Activated CD4-positive, CD25-positive, alpha-beta regulatory T cell treated with anti-CD3 and anti-CD28 coated beads, Interleukin-2, amount 50 U/mL, for 16 hours (primary cell): ENCODE results near the gene CCKAR.
"Not testable (repeated sequence)": the region's sequence is repeated elsewhere in the genome, so short reads cannot be mapped to it uniquely, and the experiment has no call there.

Source experiments
- DNase-seq: peaks from one replicate; pipeline ENCODE4 v3.0.0-alpha.2; 2020; ENCODE audit warnings: low read depth, low spot score

Gene CCKAR

GRCh38 chr4:26490111-26490959 lies at the start of gene CCKAR:
Gene CCKAR (minus strand): TSS chr4:26490484. CDS start chr4:26490267, 217 bp downstream.
- DNase-seq: no peak

GRCh38 chr4:26533685-26534084 lies 43.4 kb upstream of the CCKAR start:
- no peak for DNase-seq

- DNase-seq: no peak
Measured at GRCh38 chr4:26531491-26532116, 41.3 kb upstream of the CCKAR start.

DNA sequence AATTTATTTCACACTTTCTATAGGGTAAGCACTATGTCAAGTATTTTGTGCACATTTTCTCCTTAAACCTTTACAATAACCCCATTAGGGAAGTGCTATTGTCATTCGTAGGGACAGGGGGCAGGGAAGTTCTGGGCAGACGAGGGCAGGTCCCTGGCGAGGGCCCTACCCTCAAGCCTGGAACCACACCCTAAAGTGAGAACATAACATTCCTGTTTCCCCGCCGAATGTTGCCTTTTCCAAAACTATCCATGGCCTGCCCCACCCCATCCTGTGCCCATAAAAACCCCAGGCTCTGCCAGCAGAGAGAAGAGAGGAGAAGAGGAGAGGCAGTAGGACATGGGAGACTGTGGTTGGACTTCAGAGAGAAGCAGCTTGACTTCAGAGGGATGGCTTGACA lies 39.8 kb upstream of the CCKAR start:
- no peak for DNase-seq

DNA sequence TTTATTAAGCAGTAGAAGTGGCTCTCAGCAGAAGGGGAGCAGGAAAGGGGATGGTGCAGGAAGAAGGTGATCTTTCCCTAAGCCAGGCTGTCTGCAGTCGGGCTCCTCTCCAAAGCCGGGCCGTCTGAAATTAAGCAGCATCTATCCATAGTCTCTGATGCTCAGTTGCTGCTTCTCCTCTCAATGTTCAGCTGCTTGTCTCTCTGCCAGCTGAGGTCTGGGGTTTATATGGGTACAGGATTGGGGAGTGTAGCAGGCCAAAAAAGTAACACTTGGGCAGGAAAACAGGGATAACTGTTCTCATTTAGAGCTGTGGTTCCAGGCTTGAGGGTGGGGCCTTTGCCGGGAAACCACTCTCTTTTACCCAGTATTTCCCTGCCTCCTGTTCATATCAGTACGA lies 39.2 kb upstream of the CCKAR start:
- DNase-seq: no peak

GRCh38 chr4:26525771-26526150 lies 35.5 kb upstream of the CCKAR start:
- DNase-seq: no peak

DNA sequence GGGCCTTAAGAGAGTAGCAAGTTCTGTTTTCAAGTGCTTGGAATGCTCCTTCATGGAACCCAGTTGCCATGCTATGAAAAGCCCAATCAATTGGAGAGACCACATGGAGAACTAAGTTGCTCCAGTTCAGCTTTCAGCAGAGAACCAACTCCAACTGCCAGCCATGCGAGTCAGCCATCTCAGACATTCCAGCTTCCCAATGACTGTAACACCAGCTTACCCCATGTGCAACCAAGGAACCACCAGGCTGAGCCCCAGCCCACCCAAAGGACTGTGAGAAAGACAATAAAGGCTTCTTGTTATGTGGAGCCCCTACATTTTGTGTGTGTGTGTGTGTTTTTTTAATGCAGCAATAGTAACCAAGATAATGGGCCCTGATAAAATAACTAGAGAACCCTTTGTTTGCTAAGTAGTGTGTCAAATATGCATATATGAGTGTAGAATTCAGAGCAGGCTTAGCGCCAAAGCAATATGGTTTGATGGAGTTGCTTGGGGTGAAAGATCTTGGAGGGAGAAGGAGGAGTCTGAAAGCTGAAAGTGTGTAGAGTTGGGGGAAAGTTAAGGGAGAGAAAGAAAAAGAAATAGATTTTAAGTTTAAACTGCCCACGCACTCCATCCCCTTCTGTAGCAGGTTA lies 35.0 kb upstream of the CCKAR start:
- no peak for DNase-seq

DNA sequence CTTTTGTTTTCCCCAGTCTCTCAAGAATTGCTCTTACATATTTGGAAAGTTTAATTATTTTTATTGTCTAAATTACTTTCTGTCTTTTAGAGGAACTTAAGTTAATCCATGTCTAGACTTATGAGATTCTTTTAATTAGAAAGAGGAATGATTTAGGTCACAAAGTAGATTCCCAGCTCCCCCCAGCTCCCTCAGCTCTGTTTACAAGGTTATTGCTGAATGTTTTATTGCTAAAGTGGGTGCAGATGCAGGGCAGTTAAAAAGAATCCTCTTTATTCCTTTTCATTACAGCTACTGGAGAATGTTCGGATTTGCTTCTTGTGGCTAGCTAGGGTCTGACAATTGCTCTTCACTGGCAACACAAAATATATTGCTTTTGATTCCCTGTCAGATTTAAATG lies 33.7 kb upstream of the CCKAR start:
- DNase-seq: no peak

- DNase-seq: no peak
Measured at GRCh38 chr4:26522478-26522877, 32.2 kb upstream of the CCKAR start.

GRCh38 chr4:26520728-26521450 lies 30.6 kb upstream of the CCKAR start:
- no peak for DNase-seq

GRCh38 chr4:26515936-26516335 lies 25.7 kb upstream of the CCKAR start:
- no peak for DNase-seq

- no peak for DNase-seq
Measured at GRCh38 chr4:26510334-26510964, 20.2 kb upstream of the CCKAR start.

DNA sequence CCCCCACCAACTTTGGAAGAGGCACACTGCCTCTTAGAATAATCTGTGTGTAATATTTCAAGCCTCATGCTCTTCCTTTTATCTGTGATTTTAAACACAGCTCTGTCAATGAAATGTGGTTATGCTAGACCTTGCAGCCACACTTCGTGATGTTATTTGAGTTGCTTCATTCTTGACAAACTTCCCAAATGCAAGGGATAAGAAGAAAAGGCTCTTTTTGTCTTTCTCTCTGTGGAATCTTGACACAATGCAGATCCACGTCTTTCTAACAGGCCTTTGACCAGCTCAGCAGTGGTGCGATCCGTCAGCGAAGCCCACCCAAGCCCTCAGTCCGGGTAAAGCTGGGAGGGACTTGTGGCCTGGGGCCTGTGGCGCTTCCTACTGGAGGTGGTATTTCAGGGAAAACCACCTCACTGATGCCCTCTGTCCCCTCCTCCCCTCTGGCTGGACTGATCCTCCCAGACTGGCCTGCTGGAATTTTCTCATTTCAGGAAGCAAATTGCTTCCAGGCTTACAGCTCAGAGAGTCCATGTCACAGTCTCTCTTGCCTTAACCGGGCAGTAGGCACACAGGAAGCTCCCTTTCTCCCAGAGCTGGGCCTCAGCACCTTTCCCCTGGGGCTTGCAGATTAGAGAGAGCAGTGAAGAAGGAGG lies 19.5 kb upstream of the CCKAR start:
- DNase-seq: no peak

DNA sequence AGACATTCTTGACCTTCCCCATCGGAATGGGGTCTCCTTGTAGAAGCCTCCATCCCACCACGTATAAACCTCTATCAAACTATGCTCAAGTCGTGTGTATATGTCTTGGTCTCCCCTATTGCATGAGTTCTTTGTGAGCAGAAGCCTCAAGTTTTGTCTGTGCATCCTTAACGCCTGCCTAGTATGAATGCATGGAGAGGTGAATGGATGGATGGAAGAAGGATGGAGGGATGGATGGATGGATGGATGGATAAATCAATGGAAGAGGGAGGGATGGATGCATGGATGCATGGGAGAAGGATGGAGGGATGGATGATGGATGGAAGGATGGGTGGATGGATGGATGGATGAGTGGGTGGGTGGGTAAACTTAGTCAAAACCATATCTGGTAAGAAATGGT lies 17.0 kb upstream of the CCKAR start:
- no peak for DNase-seq

DNA sequence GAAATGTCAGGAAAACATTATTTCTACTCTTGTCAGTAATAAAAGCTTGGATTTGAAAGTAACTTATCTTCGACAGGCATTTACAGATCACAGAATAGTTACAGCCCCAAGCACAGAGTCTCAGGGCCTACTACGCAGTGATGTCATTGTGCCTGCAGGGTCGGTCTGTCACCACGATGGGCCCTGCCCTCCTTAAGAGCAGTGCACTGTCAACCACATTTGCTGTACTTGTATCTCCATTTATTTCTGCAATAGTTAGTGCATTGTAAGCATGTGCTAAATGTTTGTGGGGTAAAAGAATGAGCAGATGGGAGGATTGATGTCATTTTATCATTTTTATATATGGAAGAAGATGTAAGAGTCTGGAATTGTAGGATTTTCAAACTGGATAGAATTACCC lies 13.6 kb upstream of the CCKAR start:
- no peak for DNase-seq

GRCh38 chr4:26503427-26503826 lies 13.1 kb upstream of the CCKAR start:
- DNase-seq: no peak

DNA sequence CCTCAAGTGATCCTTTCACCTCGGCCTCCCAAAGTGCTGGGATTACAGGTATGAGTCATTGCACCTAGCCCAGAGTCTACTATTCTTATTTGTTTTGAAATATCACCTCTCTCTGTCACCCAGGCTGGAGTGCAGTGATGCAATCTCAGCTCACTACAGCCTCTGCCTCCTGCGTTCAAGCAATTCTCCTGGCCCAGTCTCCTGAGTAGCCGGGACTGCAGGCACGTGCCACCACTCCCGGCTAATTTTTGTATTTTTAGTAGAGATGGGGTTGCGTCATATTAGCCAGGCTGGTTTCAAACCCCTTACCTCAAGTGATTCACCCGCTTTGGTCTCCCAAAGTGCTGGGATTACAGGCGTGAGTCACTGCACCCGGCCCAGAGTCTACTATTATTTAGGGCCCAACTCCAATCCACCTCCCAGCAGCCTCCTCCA lies 10.3 kb upstream of the CCKAR start:
- DNase-seq: not testable (repeated sequence)

DNA sequence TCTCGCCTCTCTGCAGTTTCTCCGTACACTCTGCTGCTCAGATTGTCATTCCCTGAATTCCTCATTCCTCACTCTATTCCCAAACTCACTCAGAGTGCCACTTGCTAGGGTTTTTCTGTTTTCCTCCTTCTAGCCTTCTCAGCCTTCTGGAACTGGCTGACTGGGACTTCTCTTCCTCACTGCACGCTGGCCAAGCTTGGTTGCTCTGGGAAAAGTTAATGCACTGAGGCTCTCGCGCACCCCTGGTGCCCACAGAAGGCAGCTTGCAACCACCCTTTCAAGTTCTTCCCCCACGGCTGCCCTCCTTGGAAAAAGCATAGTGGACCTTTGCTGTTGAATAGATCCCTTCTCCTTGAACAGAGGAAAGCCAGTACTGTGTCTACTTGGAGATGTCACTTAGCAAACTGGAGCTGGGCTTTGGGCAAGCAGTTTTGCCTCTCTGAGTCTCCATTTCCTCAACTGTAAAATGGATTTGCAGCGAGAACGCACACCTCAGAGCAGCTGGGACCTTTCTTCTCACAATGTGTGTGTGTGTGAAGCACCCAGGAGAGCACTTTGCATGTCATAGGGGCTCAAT lies 6.0 kb upstream of the CCKAR start:
- no peak for DNase-seq

DNA sequence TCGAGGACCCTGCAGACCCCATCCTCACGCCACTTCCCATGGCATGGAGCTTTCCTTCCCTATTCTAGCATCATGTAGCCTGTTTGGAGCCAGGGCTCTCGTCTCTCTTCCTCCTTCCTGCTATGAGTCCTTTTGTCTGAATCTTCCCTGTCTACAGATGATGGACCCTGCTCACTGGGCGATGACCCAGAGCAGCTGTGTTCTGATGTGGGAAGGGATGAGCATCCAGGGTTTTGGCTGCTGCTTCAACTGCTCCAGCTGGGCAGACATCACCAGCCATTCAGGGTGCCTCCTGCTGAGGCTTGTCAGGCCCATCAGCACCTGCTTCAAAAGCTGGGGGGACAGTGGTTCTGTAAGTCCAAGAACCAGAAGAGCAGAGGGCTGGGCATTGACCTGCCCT lies 3.2 kb upstream of the CCKAR start:
- DNase-seq: no peak

- DNase-seq: no peak
Measured at GRCh38 chr4:26491449-26492170, 1.3 kb upstream of the CCKAR start.
